Liver (tissue), 9 donors: Measurements from ENCODE around the gene NME4. TPM values are rescaled to one million over a fixed set of nuclear protein-coding genes. Genes with fewer than 3 reads are reported as not detected.
"Not testable (repeated sequence)": the region's sequence is repeated elsewhere in the genome, so short reads cannot be mapped to it uniquely, and the experiment has no call there.

Experiments used
- DNase-seq: peaks from one replicate; pipeline ENCODE4 v3.0.0-alpha.2; 2017; ENCODE audit warnings: low spot score
- H3K27ac ChIP-seq, 2 donors: one replicate each; pipeline ENCODE4 v1.7.0; 2013; ENCODE audit warnings: inconsistent platforms in 2 of 2, low read length in 2 of 2, control low read depth in 1 of 2, low read depth in 1 of 2, mild to moderate bottlenecking in 1 of 2
- H3K27me3 ChIP-seq, 4 donors: one replicate each; pipeline versions ENCODE4 v1.6.1 to v1.7.0; 2013; ENCODE audit warnings: low read length in 3 of 4, inconsistent platforms in 1 of 4, mild to moderate bottlenecking in 1 of 4, moderate library complexity in 1 of 4; ENCODE audit not compliant: control insufficient read depth in 4 of 4, insufficient read depth in 4 of 4
- H3K36me3 ChIP-seq, 4 donors: one replicate each; pipeline versions ENCODE4 v1.6.1 to v1.7.0; 2013; ENCODE audit warnings: low read length in 3 of 4, mild to moderate bottlenecking in 3 of 4, low read depth in 1 of 4, moderate library complexity in 1 of 4; ENCODE audit not compliant: control insufficient read depth in 4 of 4, insufficient read depth in 3 of 4
- H3K4me1 ChIP-seq, 4 donors: one replicate each; pipeline versions ENCODE4 v1.6.1 to v1.7.0; 2013; ENCODE audit warnings: low read length in 3 of 4, mild to moderate bottlenecking in 3 of 4, moderate library complexity in 1 of 4; ENCODE audit not compliant: control insufficient read depth in 4 of 4, insufficient read depth in 4 of 4
- H3K4me3 ChIP-seq, 3 donors: one replicate each; pipeline versions ENCODE4 v1.6.1 to v1.7.0; 2013; ENCODE audit warnings: low read length in 3 of 3, control low read depth in 1 of 3, low read depth in 1 of 3, mild to moderate bottlenecking in 1 of 3
- H3K9ac ChIP-seq, 2 donors: one replicate each; pipeline ENCODE4 v1.7.0; 2013; ENCODE audit warnings: low read length in 2 of 2, mild to moderate bottlenecking in 2 of 2, moderate library complexity in 2 of 2, control low read depth in 1 of 2, low read depth in 1 of 2
- H3K9me3 ChIP-seq, 4 donors: one replicate each; pipeline versions ENCODE4 v1.6.1 to v1.7.0; 2013; ENCODE audit warnings: low read length in 3 of 4; ENCODE audit not compliant: control insufficient read depth in 4 of 4
- ATF3 ChIP-seq: IDR thresholded peaks from 2 replicates; pipeline ENCODE4 v1.6.1; 2016; ENCODE audit warnings: antibody characterized with exemption
- GABPA ChIP-seq, 2 donors: IDR thresholded peaks in 1 of 2; conservative IDR thresholded peaks in 1 of 2; 2 replicates each; pipeline ENCODE4 v1.6.1; 2016; ENCODE audit warnings: antibody characterized with exemption in 2 of 2, mild to moderate bottlenecking in 1 of 2, moderate library complexity in 1 of 2
- HNF4A ChIP-seq, 2 donors: conservative IDR thresholded peaks; 2 replicates each; pipeline ENCODE4 v1.6.1; 2016; ENCODE audit warnings: antibody characterized with exemption in 2 of 2, mild to moderate bottlenecking in 2 of 2
- HNF4G ChIP-seq: IDR thresholded peaks from 2 replicates; pipeline ENCODE4 v1.6.1; 2016; ENCODE audit warnings: antibody characterized with exemption
- JUND ChIP-seq, 2 donors: IDR thresholded peaks; 2 replicates each; pipeline ENCODE4 v1.6.1; 2016; ENCODE audit warnings: antibody characterized with exemption in 2 of 2
- MAX ChIP-seq: IDR thresholded peaks from 2 replicates; pipeline ENCODE4 v1.6.1; 2016; ENCODE audit warnings: antibody characterized with exemption
- RAD21 ChIP-seq, 2 donors: IDR thresholded peaks; 2 replicates each; pipeline ENCODE4 v1.6.1; 2016; ENCODE audit warnings: antibody characterized with exemption in 2 of 2, mild to moderate bottlenecking in 2 of 2
- RXRA ChIP-seq, 2 donors: IDR thresholded peaks; 2 replicates each; pipeline ENCODE4 v1.6.1; 2017 to 2018; ENCODE audit warnings: antibody characterized with exemption in 2 of 2, mild to moderate bottlenecking in 1 of 2
- SP1 ChIP-seq: IDR thresholded peaks from 2 replicates; pipeline ENCODE4 v1.6.1; 2018; ENCODE audit warnings: antibody characterized with exemption, mild to moderate bottlenecking
- TAF1 ChIP-seq: conservative IDR thresholded peaks from 2 replicates; pipeline ENCODE4 v1.6.1; 2016; ENCODE audit warnings: antibody characterized with exemption, mild to moderate bottlenecking
- YY1 ChIP-seq: IDR thresholded peaks from 2 replicates; pipeline ENCODE4 v1.6.1; 2016; ENCODE audit warnings: antibody characterized with exemption, mild to moderate bottlenecking
- WGBS: extraction: QIAGEN DNeasy Blood & Tissue Kit; methylation state at CpG from one replicate; pipeline ENCODE4 v1.1.7; 2013; 5-methylcytosine and 5-hydroxymethylcytosine counted together
- polyA plus RNA-seq, 2 donors: library from polyadenylated mRNA; stranded (reverse) in 1 of 2; unstranded in 1 of 2; fragments of 200-250 nt in 1 of 2; fragments of >200 nt in 1 of 2; fragmentation: Nextera tagmentation in 1 of 2; extraction: Ambion mirVana in 1 of 2; gene quantifications; one replicate each; pipeline versions ENCODE4 v1.2.1 to v1.2.3, GENCODE V29; 2013 to 2015
- total RNA-seq, 2 donors: library from RNA; depleted of rRNA; stranded (reverse); fragments of >200 nt; gene quantifications; one replicate each; pipeline ENCODE4 v1.2.3, GENCODE V29; 2014
- TF ChIP-seq, protein P1 (sequence below): fragments of 150-350 bp; IDR thresholded peaks from 2 replicates; pipeline ENCODE4 v1.5.1; 2017; ENCODE audit warnings: improper control_type of control experiment, low read depth, low read length; ENCODE audit not compliant: missing input control
- TF ChIP-seq, protein P2 (sequence below): IDR thresholded peaks from 2 replicates; pipeline ENCODE4 v1.6.1; 2016; ENCODE audit warnings: antibody characterized with exemption, mild to moderate bottlenecking
- donor health status: healthy.
- donor health status: healthy.
- donor health status: healthy.
- donor health status: healthy.
- donor health status: healthy.

Gene NME4
- total and polyA plus RNA-seq, 4 donors = 39.2 to 118 (median 83.9) TPM

DNA sequence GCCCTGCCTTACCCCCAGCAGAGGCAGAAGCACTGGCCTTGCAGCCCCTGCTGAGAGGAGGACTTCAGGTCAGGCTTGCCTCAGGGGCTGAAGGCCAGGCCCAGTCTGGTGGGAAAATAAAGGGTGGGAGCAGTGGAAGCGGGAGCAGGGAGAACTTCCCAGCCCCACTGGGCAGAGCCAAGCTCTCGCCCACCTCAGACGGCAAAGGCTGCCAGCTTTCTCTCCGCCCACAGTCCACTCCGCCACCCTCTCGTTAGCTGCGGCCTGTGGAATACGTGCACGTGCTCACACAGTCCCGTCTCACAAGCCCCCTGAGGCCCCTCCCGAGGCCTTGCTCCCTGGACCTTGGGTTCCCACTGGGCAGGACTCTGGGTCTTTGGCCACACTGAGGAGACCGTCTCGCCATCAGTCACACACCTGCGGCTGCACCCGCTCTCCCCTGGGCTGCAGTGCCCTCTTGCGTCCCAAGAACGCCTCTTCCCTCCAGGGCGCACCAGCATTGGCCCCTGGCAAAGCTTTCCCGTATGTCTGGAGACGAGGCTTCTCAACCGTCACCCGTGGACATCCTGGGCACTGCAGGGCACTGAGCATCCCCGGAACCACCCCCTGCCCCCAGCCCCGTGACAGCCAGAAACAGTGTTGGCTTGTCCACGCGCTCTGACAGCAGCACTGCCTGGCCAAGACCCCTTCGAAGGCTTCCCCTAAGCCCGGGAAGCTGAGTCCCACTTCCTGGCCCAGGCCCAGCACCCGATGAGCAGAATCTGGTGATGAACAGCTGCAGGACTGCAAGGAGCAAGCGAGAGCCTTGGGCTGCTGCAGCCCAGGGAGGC is 34.9 kb upstream of the NME4 start:
- peak; percentile 69 for DNase-seq
- peak; percentile 88 to 96 for TF ChIP-seq RAD21 (IDR thresholded peaks at IDR 0.05)
- TF ChIP-seq JUND (IDR thresholded peaks at IDR 0.05) = no peak
- TF ChIP-seq RXRA (IDR thresholded peaks at IDR 0.05) = no peak
- TF ChIP-seq, protein P1, sequence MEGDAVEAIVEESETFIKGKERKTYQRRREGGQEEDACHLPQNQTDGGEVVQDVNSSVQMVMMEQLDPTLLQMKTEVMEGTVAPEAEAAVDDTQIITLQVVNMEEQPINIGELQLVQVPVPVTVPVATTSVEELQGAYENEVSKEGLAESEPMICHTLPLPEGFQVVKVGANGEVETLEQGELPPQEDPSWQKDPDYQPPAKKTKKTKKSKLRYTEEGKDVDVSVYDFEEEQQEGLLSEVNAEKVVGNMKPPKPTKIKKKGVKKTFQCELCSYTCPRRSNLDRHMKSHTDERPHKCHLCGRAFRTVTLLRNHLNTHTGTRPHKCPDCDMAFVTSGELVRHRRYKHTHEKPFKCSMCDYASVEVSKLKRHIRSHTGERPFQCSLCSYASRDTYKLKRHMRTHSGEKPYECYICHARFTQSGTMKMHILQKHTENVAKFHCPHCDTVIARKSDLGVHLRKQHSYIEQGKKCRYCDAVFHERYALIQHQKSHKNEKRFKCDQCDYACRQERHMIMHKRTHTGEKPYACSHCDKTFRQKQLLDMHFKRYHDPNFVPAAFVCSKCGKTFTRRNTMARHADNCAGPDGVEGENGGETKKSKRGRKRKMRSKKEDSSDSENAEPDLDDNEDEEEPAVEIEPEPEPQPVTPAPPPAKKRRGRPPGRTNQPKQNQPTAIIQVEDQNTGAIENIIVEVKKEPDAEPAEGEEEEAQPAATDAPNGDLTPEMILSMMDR = peak; percentile 85
- no peak for TF ChIP-seq YY1
- TF ChIP-seq TAF1 = no peak
- TF ChIP-seq, protein P2, sequence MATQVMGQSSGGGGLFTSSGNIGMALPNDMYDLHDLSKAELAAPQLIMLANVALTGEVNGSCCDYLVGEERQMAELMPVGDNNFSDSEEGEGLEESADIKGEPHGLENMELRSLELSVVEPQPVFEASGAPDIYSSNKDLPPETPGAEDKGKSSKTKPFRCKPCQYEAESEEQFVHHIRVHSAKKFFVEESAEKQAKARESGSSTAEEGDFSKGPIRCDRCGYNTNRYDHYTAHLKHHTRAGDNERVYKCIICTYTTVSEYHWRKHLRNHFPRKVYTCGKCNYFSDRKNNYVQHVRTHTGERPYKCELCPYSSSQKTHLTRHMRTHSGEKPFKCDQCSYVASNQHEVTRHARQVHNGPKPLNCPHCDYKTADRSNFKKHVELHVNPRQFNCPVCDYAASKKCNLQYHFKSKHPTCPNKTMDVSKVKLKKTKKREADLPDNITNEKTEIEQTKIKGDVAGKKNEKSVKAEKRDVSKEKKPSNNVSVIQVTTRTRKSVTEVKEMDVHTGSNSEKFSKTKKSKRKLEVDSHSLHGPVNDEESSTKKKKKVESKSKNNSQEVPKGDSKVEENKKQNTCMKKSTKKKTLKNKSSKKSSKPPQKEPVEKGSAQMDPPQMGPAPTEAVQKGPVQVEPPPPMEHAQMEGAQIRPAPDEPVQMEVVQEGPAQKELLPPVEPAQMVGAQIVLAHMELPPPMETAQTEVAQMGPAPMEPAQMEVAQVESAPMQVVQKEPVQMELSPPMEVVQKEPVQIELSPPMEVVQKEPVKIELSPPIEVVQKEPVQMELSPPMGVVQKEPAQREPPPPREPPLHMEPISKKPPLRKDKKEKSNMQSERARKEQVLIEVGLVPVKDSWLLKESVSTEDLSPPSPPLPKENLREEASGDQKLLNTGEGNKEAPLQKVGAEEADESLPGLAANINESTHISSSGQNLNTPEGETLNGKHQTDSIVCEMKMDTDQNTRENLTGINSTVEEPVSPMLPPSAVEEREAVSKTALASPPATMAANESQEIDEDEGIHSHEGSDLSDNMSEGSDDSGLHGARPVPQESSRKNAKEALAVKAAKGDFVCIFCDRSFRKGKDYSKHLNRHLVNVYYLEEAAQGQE = no peak
- TF ChIP-seq ATF3 = no peak
- no peak for TF ChIP-seq HNF4G
- TF ChIP-seq GABPA (IDR thresholded peaks at IDR 0.05 in 1 of 2, conservative IDR thresholded peaks at IDR 0.05 in 1 of 2) = no peak
- no peak for TF ChIP-seq MAX
- peak in 1 of 2 donors; percentile 4 for TF ChIP-seq HNF4A (conservative IDR thresholded peaks at IDR 0.05)
- TF ChIP-seq SP1 = no peak
- Histone ChIP-seq H3K4me1 (peaks cover 0 to 3% (median 2%) of the 10 kb centered on the region in 4 donors), H3K4me3 (no peak overlapping the region), H3K36me3 (no peaks in the 10 kb centered on the region), H3K9me3 (no peaks in the 10 kb centered on the region), H3K27ac (no peak overlapping the region), H3K27me3 (no peaks in the 10 kb centered on the region), H3K9ac (no peak overlapping the region)
- whole genome bisulfite sequencing = 31% methylated on average over 30 of the region's 30 CpGs

DNA sequence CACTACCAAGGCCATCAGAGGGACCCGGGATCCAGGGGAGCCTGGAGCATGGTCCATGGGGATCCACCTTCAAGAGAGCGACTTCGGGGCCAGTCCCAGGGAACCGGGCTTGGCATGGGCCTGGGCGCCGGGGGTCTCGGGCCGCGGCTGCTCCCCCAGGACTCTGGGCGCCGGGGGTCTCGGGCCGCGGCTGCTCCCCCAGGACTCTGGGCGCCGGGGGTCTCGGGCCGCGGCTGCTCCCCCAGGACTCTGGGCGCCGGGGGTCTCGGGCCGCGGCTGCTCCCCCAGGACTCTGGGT is 34.3 kb upstream of the NME4 start:
- not testable (repeated sequence) for H3K4me1 ChIP-seq, H3K27me3 ChIP-seq, DNase-seq, H3K9ac ChIP-seq, H3K4me3 ChIP-seq, H3K27ac ChIP-seq, H3K36me3 ChIP-seq, H3K9me3 ChIP-seq
- WGBS = 88% methylated on average over 24 of the region's 24 CpGs
